ENCODE measurements around the gene THSD7A.

Gene THSD7A

GRCh38 chr7:11747715-11748485 is 84.1 kb downstream of the THSD7A start:
- DNase-seq, result no peak

- no peak for DNase-seq
These were observed 85.4 kb downstream of the THSD7A start for GRCh38 chr7:11746591-11746990.

- no peak for DNase-seq
These were observed 88.5 kb downstream of the THSD7A start for GRCh38 chr7:11743548-11743947.

DNA sequence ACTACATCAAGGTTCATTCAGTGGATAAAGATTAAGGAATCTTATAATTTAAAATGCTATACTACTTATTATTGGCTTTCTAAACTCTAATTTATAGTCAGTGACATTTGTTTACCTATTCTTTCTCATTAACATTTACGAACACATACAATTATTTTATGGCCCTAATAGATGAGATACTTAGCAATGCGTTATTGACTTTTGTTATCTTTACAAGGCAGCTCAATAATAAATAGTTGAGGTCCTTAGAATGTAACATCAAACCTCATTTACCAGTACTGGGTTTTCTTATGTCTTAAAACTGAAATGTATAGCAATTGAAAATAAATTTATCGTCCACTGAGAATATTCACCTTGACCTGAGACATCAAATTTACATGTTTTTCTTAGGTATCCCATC is 89.0 kb downstream of the THSD7A start:
- DNase-seq, result no peak

DNA sequence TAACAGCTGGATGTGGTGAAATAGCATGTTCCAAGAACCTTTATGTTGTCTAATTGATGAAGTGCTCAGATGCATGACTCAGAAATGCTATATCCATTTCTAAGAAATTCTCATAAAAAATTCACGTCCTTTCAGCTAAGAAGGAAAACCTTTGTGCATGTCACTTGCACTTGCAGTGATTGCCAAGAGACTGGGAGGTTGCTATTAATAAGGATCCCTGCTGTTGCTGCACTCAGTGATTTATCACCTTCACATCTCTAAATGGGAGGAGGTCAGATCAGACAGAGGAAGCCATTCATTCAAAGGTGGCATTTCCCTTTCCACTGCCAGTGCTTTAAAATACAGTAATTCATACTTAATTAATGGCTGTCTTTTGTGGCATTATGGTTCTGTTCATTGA is 89.5 kb downstream of the THSD7A start:
- DNase-seq, result no peak

DNA sequence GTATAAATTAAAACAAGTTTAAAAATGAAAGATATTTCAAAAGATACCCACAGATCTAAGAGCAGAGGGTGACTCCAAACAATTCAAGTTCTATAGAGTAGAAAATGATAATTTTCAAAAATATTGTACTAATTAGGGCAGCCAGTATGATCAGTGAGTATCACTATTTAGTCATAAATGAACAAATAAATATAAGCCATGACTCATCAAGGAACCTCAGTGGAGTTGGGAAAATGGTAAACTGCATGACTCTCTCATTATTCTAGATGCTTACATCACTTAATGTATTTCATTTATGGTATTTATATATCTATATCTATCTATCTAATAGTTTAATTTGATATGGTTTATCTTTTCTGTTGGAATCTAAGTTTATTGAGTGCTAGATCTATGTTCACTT is 94.3 kb downstream of the THSD7A start:
- no peak for DNase-seq

GRCh38 chr7:11732207-11732606 is 99.8 kb downstream of the THSD7A start:
- no peak for DNase-seq

DNA sequence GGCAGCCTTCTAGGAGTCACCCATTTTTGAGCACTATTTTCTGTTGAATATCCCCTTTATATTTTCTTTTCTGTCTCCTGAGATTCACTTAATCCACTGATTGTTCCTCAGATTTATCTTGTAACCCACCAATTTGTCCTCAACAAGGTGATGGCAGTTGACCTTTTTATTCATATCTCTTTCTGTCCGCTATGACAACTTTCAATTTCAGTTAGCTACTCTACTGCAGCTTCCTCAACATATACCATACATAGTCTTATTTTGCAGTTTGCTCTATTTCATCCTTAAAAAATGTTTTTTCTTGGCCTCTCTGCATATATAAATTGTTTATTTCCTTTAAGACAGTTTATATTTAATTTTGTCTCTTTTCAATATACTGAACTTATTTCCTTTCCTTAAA is 101.3 kb downstream of the THSD7A start:
- DNase-seq, result no peak

GRCh38 chr7:11727864-11728263 is 104.1 kb downstream of the THSD7A start:
- no peak for DNase-seq

DNA sequence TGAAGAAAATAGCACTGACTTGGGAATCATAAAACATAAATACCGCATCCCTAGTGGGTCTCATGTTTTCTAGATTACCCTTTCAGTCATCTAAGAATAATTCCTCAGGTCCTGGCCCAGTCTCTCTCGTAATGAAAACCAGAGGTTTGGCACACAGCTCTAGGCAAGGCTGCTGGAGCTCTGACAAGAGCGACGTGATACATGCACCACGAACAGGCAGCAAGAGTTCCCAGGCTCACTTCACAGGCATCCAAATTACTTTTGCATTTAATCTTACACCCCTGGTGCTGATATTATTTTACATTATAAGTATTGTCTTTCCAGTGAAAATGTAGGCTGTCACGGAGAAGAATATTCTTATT is 105.2 kb downstream of the THSD7A start:
- DNase-seq, result no peak

GRCh38 chr7:11726001-11726793 is 105.8 kb downstream of the THSD7A start:
- no peak for DNase-seq

- no peak for DNase-seq
These were observed 115.8 kb downstream of the THSD7A start for GRCh38 chr7:11716185-11716584.

GRCh38 chr7:11714676-11715075 is 117.3 kb downstream of the THSD7A start:
- DNase-seq, result no peak

- no peak for DNase-seq
These were observed 117.8 kb downstream of the THSD7A start for GRCh38 chr7:11714205-11714604.

DNA sequence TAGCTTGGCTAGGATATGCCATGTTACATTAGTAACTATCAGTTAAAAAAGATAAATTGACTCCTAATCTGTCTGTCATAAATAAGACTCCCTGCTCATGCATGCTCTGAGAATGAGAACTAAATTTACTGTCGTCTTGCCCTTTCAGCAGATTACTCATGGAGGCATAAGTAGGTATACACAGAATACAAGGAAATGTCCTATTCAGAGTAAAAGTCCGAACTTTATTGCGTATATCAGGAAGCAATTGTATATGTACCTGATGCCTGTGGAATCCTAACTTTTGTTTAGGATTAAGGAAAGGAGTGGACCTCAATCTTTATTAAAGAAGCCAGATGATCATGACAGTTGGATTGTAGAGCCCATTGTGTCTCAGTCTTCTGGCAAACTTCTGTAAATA is 118.6 kb downstream of the THSD7A start:
- no peak for DNase-seq

- no peak for DNase-seq
These were observed 121.6 kb downstream of the THSD7A start for GRCh38 chr7:11710377-11710776.

GRCh38 chr7:11709196-11709595 is 122.8 kb downstream of the THSD7A start:
- no peak for DNase-seq

GRCh38 chr7:11707606-11708193 is 124.3 kb downstream of the THSD7A start:
- no peak for DNase-seq

DNA sequence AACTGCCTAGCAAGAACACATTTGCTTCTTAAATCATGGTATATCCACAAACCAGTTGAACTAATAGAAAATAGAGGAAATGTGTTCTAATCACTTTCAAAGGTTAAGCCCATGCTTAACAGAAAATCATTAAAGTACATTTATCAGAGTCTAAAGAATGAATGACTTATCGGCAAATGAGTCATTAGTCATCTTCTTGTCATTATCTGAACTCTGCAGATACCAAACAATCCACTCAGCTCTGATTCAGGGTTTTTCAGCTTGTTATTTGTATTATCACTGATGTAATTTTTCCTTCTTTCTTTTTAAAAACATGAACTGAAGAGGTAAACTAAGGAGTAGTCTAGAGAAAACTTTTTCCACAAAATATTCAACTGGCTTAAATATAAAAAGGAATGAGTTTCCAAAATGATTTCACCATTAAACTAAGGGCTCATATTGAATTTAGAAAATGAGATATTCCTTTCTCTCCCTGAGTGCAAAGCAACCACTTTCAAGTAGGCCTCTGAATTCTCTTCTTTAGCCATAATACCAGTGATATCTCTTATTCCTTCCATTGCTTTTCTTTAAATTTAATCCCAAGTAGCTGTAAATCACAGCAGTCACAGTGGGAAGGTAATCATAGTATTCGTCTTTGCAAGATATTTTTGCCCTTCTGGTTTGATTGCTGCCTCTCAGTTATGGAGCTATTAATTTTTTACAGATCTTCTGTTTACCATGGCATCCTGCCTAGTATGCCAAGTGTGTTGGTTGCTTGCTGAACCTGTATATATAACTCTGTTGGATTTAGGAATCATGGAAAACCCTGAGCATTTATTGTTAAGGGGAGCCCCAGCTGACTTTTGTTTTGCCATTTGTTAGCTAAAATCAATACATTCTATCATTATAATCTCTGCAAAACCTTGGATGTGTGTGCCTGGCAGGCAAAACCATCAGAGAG is 125.1 kb downstream of the THSD7A start:
- DNase-seq, result no peak

GRCh38 chr7:11703829-11704228 is 128.2 kb downstream of the THSD7A start:
- no peak for DNase-seq

DNA sequence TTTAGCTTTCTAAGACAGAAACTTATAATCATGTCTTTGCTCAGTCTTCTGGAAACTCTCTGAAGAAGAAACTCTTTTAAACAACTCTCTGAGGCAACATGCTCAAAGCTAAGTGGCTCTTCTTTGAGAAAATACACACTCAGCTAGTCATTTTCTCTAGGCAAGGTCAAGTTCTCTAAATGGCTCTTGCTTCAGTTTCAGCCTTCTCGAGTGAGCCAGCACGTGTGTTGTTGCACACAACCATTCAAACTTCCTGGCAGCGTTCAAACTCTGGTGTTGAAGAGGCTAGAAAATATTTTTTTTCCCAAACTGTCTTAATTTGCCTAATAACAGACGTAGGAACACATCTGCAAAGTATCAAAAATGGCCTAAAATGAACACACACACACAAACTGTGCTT is 129.1 kb downstream of the THSD7A start:
- DNase-seq, result no peak

- no peak for DNase-seq
These were observed 130.0 kb downstream of the THSD7A start for GRCh38 chr7:11701829-11702560.

Data from activated gamma-delta T cell (primary cell).